ENCODE results near the gene C8G. TPM values are rescaled to one million over a fixed set of nuclear protein-coding genes. Genes with fewer than 3 reads are reported as not detected.

Gene C8G
- total and polyA plus RNA-seq, 2 of the 13 experiments (the other 11 are each of a cell fraction or from before 2014, with no cell fraction given), result 4.9 to 12.8 TPM

DNA sequence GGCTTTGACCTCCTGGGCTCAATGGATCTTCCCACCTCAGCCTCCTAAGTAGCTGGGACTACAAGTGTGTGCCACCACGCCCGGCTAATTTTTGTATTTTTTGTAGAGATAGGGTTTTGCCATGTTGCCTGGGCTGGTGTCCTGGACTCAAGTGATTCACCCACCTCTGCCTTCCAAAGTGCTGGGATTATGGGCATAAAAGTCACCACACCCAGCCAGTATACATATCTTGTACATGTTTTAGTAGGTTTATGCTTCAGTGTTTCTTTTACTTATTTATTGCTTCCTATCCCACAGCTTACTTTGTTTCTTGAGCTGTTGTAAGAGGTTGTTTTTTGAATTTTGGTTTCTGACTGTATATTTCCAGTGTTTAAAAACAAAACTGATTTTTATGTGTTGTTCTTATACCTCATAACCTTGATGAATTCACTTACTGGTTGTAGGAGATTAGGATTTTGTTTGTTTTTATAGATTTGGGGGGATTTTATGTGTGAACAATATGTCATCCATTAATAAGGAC is 13.4 kb upstream of the C8G start:
- Histone ChIP-seq H3K36me3 (replicated peaks in 1 of 2; ENCODE audit: control insufficient read depth in 1 of 2, insufficient read depth in 2 of 2, low read length in 2 of 2) (peaks cover 0 to 5% of the 10 kb centered on the region in 2 experiments; a peak in 1 of 5 replicates), H3K79me2 (ENCODE audit: insufficient read depth, low read length) (no peaks in the 10 kb centered on the region), H3K9ac (ENCODE audit: insufficient read depth, low read depth, low read length) (no peak overlapping the region), H3K4me1 (ENCODE audit: insufficient read depth, low read length) (peaks cover 20% of the 10 kb centered on the region), H3K4me3 (replicated peaks in 1 of 3; ENCODE audit: insufficient read depth in 1 of 3, low read depth in 2 of 3, low read length in 3 of 3) (no peak overlapping the region), H3K9me3 (ENCODE audit: low read length) (no peaks in the 10 kb centered on the region), H3K4me2 (ENCODE audit: low read depth, low read length) (no peak overlapping the region), H3K27ac (ENCODE audit: extremely low read length, insufficient read depth, low read length) (no peak overlapping the region), H4K20me1 (ENCODE audit: insufficient read depth, low read length) (no peaks in the 10 kb centered on the region), H2AFZ (ENCODE audit: low read length) (no peak overlapping the region), H3K27me3 (ENCODE audit: control insufficient read depth in 1 of 2, insufficient read depth in 2 of 2, low read length in 2 of 2) (no peaks in the 10 kb centered on the region)
- FAIRE-seq (no peak), DNase-seq (ENCODE audit: low spot score) (no peak), ATAC-seq (no peak)
- no TSS peak for BruUV-seq (replicated peaks)
- CTCF ChIA-PET (ENCODE audit: low intra/inter-chr PET ratio, low total read pairs), result no interaction called here
- TF ChIP-seq MAF1 (CRISPR knock-in tag; IDR thresholded peaks at IDR 0.05; ENCODE audit: borderline replicate concordance) (no peak), ZFP37 (CRISPR knock-in tag; IDR thresholded peaks at IDR 0.05; ENCODE audit: borderline replicate concordance) (no peak), JDP2 (CRISPR knock-in tag; IDR thresholded peaks at IDR 0.05; ENCODE audit: borderline replicate concordance) (no peak), TBL1XR1 (IDR thresholded peaks at IDR 0.05; ENCODE audit: borderline replicate concordance, low read length, partially characterized antibody) (no peak), CCDC6 (CRISPR knock-in tag; IDR thresholded peaks at IDR 0.05) (no peak), ZNF660 (CRISPR knock-in tag; IDR thresholded peaks at IDR 0.05; ENCODE audit: borderline replicate concordance, low read depth) (no peak), DNMT3B (CRISPR knock-in tag; conservative IDR thresholded peaks at IDR 0.05) (no peak), ZNF205 (CRISPR knock-in tag; IDR thresholded peaks at IDR 0.05) (no peak), MTA1 (CRISPR knock-in tag; IDR thresholded peaks at IDR 0.05; ENCODE audit: borderline replicate concordance) (no peak), TAF15 (IDR thresholded peaks at IDR 0.05; ENCODE audit: low read depth, low read length, poor library complexity, severe bottlenecking) (no peak)
- TF ChIP-seq, protein P1, sequence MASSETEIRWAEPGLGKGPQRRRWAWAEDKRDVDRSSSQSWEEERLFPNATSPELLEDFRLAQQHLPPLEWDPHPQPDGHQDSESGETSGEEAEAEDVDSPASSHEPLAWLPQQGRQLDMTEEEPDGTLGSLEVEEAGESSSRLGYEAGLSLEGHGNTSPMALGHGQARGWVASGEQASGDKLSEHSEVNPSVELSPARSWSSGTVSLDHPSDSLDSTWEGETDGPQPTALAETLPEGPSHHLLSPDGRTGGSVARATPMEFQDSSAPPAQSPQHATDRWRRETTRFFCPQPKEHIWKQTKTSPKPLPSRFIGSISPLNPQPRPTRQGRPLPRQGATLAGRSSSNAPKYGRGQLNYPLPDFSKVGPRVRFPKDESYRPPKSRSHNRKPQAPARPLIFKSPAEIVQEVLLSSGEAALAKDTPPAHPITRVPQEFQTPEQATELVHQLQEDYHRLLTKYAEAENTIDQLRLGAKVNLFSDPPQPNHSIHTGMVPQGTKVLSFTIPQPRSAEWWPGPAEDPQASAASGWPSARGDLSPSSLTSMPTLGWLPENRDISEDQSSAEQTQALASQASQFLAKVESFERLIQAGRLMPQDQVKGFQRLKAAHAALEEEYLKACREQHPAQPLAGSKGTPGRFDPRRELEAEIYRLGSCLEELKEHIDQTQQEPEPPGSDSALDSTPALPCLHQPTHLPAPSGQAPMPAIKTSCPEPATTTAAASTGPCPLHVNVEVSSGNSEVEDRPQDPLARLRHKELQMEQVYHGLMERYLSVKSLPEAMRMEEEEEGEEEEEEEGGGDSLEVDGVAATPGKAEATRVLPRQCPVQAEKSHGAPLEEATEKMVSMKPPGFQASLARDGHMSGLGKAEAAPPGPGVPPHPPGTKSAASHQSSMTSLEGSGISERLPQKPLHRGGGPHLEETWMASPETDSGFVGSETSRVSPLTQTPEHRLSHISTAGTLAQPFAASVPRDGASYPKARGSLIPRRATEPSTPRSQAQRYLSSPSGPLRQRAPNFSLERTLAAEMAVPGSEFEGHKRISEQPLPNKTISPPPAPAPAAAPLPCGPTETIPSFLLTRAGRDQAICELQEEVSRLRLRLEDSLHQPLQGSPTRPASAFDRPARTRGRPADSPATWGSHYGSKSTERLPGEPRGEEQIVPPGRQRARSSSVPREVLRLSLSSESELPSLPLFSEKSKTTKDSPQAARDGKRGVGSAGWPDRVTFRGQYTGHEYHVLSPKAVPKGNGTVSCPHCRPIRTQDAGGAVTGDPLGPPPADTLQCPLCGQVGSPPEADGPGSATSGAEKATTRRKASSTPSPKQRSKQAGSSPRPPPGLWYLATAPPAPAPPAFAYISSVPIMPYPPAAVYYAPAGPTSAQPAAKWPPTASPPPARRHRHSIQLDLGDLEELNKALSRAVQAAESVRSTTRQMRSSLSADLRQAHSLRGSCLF (CRISPR knock-in tag; IDR thresholded peaks at IDR 0.05; ENCODE audit: borderline replicate concordance), result no peak
- TF ChIP-seq, protein P2, sequence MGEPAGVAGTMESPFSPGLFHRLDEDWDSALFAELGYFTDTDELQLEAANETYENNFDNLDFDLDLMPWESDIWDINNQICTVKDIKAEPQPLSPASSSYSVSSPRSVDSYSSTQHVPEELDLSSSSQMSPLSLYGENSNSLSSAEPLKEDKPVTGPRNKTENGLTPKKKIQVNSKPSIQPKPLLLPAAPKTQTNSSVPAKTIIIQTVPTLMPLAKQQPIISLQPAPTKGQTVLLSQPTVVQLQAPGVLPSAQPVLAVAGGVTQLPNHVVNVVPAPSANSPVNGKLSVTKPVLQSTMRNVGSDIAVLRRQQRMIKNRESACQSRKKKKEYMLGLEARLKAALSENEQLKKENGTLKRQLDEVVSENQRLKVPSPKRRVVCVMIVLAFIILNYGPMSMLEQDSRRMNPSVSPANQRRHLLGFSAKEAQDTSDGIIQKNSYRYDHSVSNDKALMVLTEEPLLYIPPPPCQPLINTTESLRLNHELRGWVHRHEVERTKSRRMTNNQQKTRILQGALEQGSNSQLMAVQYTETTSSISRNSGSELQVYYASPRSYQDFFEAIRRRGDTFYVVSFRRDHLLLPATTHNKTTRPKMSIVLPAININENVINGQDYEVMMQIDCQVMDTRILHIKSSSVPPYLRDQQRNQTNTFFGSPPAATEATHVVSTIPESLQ (CRISPR knock-in tag; conservative IDR thresholded peaks at IDR 0.05), result no peak
- TF ChIP-seq, protein P3, sequence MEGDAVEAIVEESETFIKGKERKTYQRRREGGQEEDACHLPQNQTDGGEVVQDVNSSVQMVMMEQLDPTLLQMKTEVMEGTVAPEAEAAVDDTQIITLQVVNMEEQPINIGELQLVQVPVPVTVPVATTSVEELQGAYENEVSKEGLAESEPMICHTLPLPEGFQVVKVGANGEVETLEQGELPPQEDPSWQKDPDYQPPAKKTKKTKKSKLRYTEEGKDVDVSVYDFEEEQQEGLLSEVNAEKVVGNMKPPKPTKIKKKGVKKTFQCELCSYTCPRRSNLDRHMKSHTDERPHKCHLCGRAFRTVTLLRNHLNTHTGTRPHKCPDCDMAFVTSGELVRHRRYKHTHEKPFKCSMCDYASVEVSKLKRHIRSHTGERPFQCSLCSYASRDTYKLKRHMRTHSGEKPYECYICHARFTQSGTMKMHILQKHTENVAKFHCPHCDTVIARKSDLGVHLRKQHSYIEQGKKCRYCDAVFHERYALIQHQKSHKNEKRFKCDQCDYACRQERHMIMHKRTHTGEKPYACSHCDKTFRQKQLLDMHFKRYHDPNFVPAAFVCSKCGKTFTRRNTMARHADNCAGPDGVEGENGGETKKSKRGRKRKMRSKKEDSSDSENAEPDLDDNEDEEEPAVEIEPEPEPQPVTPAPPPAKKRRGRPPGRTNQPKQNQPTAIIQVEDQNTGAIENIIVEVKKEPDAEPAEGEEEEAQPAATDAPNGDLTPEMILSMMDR (CRISPR knock-in tag; IDR thresholded peaks at IDR 0.05), result no peak
- intact Hi-C loops (cut with micrococcal nuclease; ENCODE audit: unreplicated experiment), result no loop called here
- 97% methylated on average over 2 of the region's 2 CpGs for WGBS (ENCODE audit: low lambda C conversion rate)
- in situ Hi-C loops (cut with HindIII; ENCODE audit: extremely low pct_ligation_motif_present, low pct_unique_long_range_greater_than_20kb), result no loop called here
- POLR2A ChIA-PET, result no interaction called here
